PC-9 (cell line): ENCODE data around the gene ABCC6. TPM values are rescaled to one million over a fixed set of nuclear protein-coding genes. Genes with fewer than 3 reads are reported as not detected.

Experiments
- BruUV-seq: library from RNA; stranded (reverse); fragments of 400-500 nt; replicated peaks from 2 replicates; lab custom pipeline; 2021; lab: Mats Ljungman, UMichigan
- CTCF ChIA-PET: fragments of 300-600 bp; sonication (Branson Sonifier 250); formaldehyde crosslinking; loops from one replicate; lab custom pipeline; 2022; ENCODE audit warnings: antibody characterized with exemption; lab: Charles Lee
- POLR2A ChIA-PET: fragments of 300-600 bp; sonication (Branson Sonifier 250); formaldehyde crosslinking; loops from one replicate; lab custom pipeline; 2022; ENCODE audit warnings: antibody characterized with exemption; ENCODE audit not compliant: unreplicated experiment; lab: Charles Lee
- DNase-seq, 2 experiments: peaks; one replicate each; pipeline versions ENCODE4 v3.0.0 to v3.0.0-alpha.2; 2015 to 2022; ENCODE audit warnings: mixed read lengths in 1 of 2
- H2AFZ ChIP-seq: fragments of 200-600 bp; sonication (generic); 2 replicates; pipeline ENCODE4 v1.8.1; 2017; ENCODE audit warnings: antibody characterized with exemption
- H3F3A ChIP-seq: fragments of 200-600 bp; sonication (generic); 2 replicates; pipeline ENCODE4 v1.8.1; 2017; ENCODE audit warnings: antibody characterized with exemption, mild to moderate bottlenecking, low read depth; ENCODE audit not compliant: insufficient read depth
- H3K27ac ChIP-seq: fragments of 200-600 bp; sonication (generic); 2 replicates; pipeline ENCODE4 v1.6.1; 2016; ENCODE audit warnings: mixed run types
- H3K27me3 ChIP-seq: fragments of 200-600 bp; sonication (generic); 2 replicates; pipeline ENCODE4 v1.6.1; 2016; ENCODE audit warnings: low read depth, mixed run types; ENCODE audit not compliant: insufficient read depth
- H3K36me3 ChIP-seq: fragments of 200-600 bp; sonication (generic); 2 replicates; pipeline ENCODE4 v1.6.1; 2016; ENCODE audit warnings: low read depth, mixed run types
- H3K4me1 ChIP-seq: fragments of 200-600 bp; sonication (generic); replicated peaks from 2 replicates; pipeline ENCODE4 v1.6.1; 2016; ENCODE audit warnings: mixed run types; ENCODE audit not compliant: insufficient read depth
- H3K4me2 ChIP-seq: fragments of 200-600 bp; sonication (generic); 2 replicates; pipeline ENCODE4 v1.6.1; 2017; ENCODE audit warnings: mixed run types
- H3K4me3 ChIP-seq: fragments of 200-600 bp; sonication (generic); 2 replicates; pipeline ENCODE4 v1.6.1; 2016; ENCODE audit warnings: mixed run types
- H3K79me2 ChIP-seq: fragments of 200-600 bp; sonication (generic); 2 replicates; pipeline ENCODE4 v1.6.1; 2017; ENCODE audit warnings: low read depth, mixed run types
- H3K9me2 ChIP-seq: fragments of 200-600 bp; sonication (generic); 2 replicates; pipeline ENCODE4 v1.8.1; 2017; ENCODE audit warnings: mild to moderate bottlenecking; ENCODE audit not compliant: insufficient read depth
- H3K9me3 ChIP-seq: fragments of 200-600 bp; sonication (generic); 2 replicates; pipeline ENCODE4 v1.8.1; 2016; ENCODE audit warnings: low read depth; ENCODE audit not compliant: insufficient read depth
- H4K20me1 ChIP-seq: fragments of 200-600 bp; sonication (generic); 2 replicates; pipeline ENCODE4 v1.8.1; 2017; ENCODE audit not compliant: insufficient read depth
- EZH2 ChIP-seq: fragments of 200-600 bp; sonication (generic); IDR thresholded peaks from 2 replicates; pipeline ENCODE4 v1.8.0; 2017; ENCODE audit warnings: antibody characterized with exemption, low read depth
- intact Hi-C: fragments of 100-400 bp; cut with micrococcal nuclease; formaldehyde crosslinking; loops from one replicate; pipeline ENCODE4 v1.10.0; 2022; ENCODE audit not compliant: unreplicated experiment
- total RNA-seq: library from RNA; stranded (reverse); gene quantifications from 2 replicates; pipeline ENCODE4 v1.2.3, GENCODE V29; 2021
- TF ChIP-seq, protein P1 (sequence below): fragments of 200-600 bp; sonication (generic); conservative IDR thresholded peaks from 2 replicates; pipeline ENCODE4 v1.6.1; 2017; ENCODE audit warnings: mixed run types, antibody characterized with exemption, mild to moderate bottlenecking, moderate library complexity

Gene ABCC6
- total RNA-seq, 1 experiment from 2014 or later = 2.8 TPM

DNA sequence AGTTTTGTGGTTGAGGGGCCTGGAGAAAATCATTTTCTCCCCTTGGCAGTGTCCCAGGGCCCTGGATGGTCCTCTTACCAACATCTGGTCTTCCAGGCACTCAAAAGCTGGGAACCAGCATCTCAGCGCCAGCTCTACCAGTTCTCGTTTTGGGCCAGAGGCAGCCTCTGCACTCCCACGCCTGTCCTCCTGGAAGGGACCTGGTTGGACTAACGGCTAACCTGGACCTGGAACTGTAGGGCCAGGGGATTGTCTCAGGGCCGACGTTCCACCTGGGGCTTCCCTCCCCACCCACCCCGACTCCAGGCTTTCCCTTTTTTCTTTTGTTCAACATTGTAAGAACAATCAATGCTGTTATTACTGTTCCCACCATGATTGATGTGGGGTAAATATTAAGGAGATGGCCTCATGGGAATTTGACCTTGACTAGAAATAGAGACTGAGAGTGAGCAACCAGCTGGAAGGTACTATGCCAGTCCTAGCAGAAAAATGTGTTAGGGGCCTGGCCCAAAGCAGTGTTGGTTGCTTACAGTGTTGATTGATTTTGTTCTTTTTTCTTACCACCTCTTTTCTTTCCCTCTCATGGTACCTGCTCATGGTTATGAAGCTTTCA is 81.4 kb downstream of the ABCC6 start:
- no peaks in the 10 kb centered on the region for H3K79me2 ChIP-seq
- H3K9me3 ChIP-seq = no peaks in the 10 kb centered on the region
- no TSS peak for BruUV-seq
- no peak overlapping the region for H3K27ac ChIP-seq
- peaks cover 14% of the 10 kb centered on the region; the same call in 1 of the 2 replicates for H3K36me3 ChIP-seq
- no peak for TF ChIP-seq EZH2
- TF ChIP-seq, protein P1, sequence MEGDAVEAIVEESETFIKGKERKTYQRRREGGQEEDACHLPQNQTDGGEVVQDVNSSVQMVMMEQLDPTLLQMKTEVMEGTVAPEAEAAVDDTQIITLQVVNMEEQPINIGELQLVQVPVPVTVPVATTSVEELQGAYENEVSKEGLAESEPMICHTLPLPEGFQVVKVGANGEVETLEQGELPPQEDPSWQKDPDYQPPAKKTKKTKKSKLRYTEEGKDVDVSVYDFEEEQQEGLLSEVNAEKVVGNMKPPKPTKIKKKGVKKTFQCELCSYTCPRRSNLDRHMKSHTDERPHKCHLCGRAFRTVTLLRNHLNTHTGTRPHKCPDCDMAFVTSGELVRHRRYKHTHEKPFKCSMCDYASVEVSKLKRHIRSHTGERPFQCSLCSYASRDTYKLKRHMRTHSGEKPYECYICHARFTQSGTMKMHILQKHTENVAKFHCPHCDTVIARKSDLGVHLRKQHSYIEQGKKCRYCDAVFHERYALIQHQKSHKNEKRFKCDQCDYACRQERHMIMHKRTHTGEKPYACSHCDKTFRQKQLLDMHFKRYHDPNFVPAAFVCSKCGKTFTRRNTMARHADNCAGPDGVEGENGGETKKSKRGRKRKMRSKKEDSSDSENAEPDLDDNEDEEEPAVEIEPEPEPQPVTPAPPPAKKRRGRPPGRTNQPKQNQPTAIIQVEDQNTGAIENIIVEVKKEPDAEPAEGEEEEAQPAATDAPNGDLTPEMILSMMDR = no peak
- H3K4me2 ChIP-seq = no peak overlapping the region
- H2AFZ ChIP-seq = no peak overlapping the region
- no peaks in the 10 kb centered on the region for H3K27me3 ChIP-seq
- no peak for DNase-seq
- intact Hi-C loops = no loop called here
- peaks cover 8% of the 10 kb centered on the region; the same call in 1 of the 2 replicates for H3F3A ChIP-seq
- H4K20me1 ChIP-seq = peaks cover 16% of the 10 kb centered on the region
- no peaks in the 10 kb centered on the region for H3K4me1 ChIP-seq
- no peak overlapping the region for H3K4me3 ChIP-seq
- H3K9me2 ChIP-seq = no peaks in the 10 kb centered on the region
- ChIA-PET POLR2A (no interaction called here), CTCF (no interaction called here)

DNA sequence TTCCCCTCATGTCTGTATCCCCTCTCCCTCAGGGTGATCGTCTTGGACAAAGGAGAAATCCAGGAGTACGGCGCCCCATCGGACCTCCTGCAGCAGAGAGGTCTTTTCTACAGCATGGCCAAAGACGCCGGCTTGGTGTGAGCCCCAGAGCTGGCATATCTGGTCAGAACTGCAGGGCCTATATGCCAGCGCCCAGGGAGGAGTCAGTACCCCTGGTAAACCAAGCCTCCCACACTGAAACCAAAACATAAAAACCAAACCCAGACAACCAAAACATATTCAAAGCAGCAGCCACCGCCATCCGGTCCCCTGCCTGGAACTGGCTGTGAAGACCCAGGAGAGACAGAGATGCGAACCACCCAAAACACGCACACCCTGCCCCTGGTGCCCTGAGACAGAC is 82.2 kb downstream of the ABCC6 start:
- Histone ChIP-seq H3F3A (peaks cover 3% of the 10 kb centered on the region; the same call in 1 of the 2 replicates), H3K9me3 (no peaks in the 10 kb centered on the region), H3K27me3 (no peaks in the 10 kb centered on the region), H3K4me3 (no peak overlapping the region), H3K27ac (no peak overlapping the region), H4K20me1 (peaks cover 16% of the 10 kb centered on the region), H3K4me1 (no peaks in the 10 kb centered on the region), H3K79me2 (no peaks in the 10 kb centered on the region), H3K36me3 (peaks cover 18% of the 10 kb centered on the region; the same call in 1 of the 2 replicates), H3K4me2 (no peak overlapping the region), H2AFZ (no peak overlapping the region), H3K9me2 (no peaks in the 10 kb centered on the region)
- intact Hi-C loops = no loop called here
- no peak for DNase-seq
- no TSS peak for BruUV-seq
- TF ChIP-seq, protein P1 = no peak
- no peak for TF ChIP-seq EZH2
- POLR2A ChIA-PET = no interaction called here
- CTCF ChIA-PET = no interaction called here

DNA sequence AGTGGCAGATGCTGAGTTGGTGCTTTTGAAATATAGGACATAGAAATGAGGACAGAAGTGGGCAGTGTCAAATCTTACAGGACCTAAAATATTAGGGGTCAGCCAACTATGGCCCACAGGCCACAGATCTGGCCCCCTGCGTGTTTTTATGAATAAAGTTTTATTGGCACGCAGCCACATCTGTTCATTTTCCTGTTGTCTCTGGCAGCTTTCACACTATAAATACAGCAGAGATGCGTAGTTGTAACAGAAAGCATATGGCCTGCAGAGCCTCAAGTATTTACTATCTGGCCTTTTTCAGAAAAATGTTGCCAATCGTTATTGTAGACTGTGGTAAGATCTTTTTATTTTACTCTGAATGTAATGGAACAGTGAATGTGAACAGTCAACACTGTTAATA is 82.8 kb downstream of the ABCC6 start:
- peaks cover 12% of the 10 kb centered on the region for H4K20me1 ChIP-seq
- H3K4me2 ChIP-seq = no peak overlapping the region
- peaks cover 19% of the 10 kb centered on the region; the same call in 1 of the 2 replicates for H3K36me3 ChIP-seq
- intact Hi-C loops = no loop called here
- DNase-seq = no peak
- no peaks in the 10 kb centered on the region for H3K9me3 ChIP-seq
- H3K79me2 ChIP-seq = no peaks in the 10 kb centered on the region
- H3K9me2 ChIP-seq = no peaks in the 10 kb centered on the region
- H3K27me3 ChIP-seq = no peaks in the 10 kb centered on the region
- ChIA-PET POLR2A (no interaction called here), CTCF (no interaction called here)
- no peaks in the 10 kb centered on the region for H3K4me1 ChIP-seq
- no peak overlapping the region for H3K4me3 ChIP-seq
- peaks cover 3% of the 10 kb centered on the region; the same call in 1 of the 2 replicates for H3F3A ChIP-seq
- BruUV-seq = no TSS peak
- TF ChIP-seq, protein P1 = no peak
- TF ChIP-seq EZH2 = no peak
- H3K27ac ChIP-seq = no peak overlapping the region
- no peak overlapping the region for H2AFZ ChIP-seq
